ENCODE measurements around the gene MITF.

MITF gene

DNA sequence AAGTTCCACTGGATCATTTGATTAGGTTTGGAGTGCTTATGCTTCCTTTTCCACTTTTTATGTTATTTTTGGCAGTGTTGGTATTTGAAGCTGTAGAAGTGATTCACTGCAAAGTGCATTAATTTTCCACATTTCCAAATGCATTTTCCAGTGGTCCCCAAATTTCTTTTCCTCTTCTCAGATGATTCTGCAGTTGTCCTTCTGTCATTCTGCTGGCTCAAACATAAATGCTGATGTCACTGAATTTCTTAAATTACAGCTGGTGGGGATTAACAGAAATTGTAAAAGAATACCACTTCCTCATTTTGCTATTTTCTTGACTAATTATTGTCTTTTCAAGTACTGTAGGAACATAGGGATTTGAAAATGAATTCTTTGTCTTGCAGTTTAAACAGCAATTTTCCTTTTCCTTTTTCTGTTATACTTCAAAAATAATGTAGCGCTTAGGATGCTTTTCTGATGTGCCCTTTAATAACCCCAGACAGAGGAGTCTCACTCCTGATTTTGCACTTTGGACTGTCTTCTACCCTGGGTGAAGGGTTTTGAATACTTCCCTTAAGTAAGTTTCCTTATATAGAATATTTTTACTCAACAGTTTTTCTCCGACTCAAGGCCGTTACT, 25.0 kb downstream of the MITF start:
- no peak overlapping the region for H3K4me3 ChIP-seq (ENCODE audit: low read length)
- no peak for DNase-seq (ENCODE audit: low read depth)
- TF ChIP-seq CTCF (conservative IDR thresholded peaks at IDR 0.05; ENCODE audit: low read depth, low read length), result no peak

GRCh38 chr3:69764861-69765260, 25.6 kb downstream of the MITF start:
- no peak overlapping the region for H3K4me3 ChIP-seq (ENCODE audit: low read length)
- TF ChIP-seq CTCF (conservative IDR thresholded peaks at IDR 0.05; ENCODE audit: low read depth, low read length), result no peak
- no peak for DNase-seq (ENCODE audit: low read depth)

- DNase-seq (ENCODE audit: low read depth), result no peak
- no peak overlapping the region for H3K4me3 ChIP-seq (ENCODE audit: low read length)
- TF ChIP-seq CTCF (conservative IDR thresholded peaks at IDR 0.05; ENCODE audit: low read depth, low read length), result no peak
Observed at GRCh38 chr3:69766638-69767037, 27.4 kb downstream of the MITF start.

GRCh38 chr3:69767571-69767970, 28.3 kb downstream of the MITF start:
- DNase-seq (ENCODE audit: low read depth), result no peak
- no peak for TF ChIP-seq CTCF (conservative IDR thresholded peaks at IDR 0.05; ENCODE audit: low read depth, low read length)
- H3K4me3 ChIP-seq (ENCODE audit: low read length), result no peak overlapping the region

DNA sequence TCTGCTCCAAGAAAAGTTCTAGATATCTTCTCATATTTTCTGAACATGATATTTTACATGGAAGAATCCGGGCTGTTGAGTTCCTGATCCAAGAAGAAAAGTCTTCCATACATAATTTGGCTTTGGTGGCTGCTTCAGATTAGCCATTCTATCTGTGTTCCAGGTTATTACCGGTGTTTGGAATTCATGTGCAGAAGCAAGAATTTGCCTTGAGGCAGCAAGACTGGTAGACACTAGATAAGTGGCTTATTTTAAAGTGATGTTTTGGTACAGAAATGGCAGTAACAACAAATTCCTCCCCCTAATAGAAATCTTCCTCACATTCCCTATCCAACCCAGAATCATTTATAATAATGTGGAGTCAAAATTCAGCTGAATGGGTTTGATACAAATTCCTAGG, 29.2 kb downstream of the MITF start:
- TF ChIP-seq CTCF (conservative IDR thresholded peaks at IDR 0.05; ENCODE audit: low read depth, low read length), result no peak
- DNase-seq (ENCODE audit: low read depth), result no peak

DNA sequence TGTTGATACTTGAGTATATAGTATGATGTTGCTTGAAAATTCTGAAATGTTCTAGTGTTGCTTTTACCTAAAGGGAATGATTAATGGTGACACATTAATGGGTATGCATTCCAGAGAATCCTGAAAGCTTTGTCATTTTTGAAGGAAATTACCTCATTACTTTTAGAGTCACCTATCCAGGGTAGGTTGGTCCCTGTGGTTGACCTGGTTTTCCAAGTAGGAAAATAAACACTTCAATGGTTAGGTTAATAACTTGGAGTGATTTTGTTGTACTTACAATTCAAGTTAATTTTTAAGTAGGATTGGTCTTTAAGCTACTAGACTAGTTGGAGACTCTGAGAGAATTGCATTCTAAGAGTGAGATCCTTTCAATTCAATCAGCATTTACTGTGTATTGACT, 31.0 kb downstream of the MITF start:
- no peak for DNase-seq (ENCODE audit: low read depth)
- H3K4me3 ChIP-seq (ENCODE audit: low read length), result no peak overlapping the region
- no peak for TF ChIP-seq CTCF (conservative IDR thresholded peaks at IDR 0.05; ENCODE audit: low read depth, low read length)

More for the DNA sequence above, 29.2 kb downstream of the MITF start:
- H3K4me3 ChIP-seq (ENCODE audit: low read length), result no peak overlapping the region

DNA sequence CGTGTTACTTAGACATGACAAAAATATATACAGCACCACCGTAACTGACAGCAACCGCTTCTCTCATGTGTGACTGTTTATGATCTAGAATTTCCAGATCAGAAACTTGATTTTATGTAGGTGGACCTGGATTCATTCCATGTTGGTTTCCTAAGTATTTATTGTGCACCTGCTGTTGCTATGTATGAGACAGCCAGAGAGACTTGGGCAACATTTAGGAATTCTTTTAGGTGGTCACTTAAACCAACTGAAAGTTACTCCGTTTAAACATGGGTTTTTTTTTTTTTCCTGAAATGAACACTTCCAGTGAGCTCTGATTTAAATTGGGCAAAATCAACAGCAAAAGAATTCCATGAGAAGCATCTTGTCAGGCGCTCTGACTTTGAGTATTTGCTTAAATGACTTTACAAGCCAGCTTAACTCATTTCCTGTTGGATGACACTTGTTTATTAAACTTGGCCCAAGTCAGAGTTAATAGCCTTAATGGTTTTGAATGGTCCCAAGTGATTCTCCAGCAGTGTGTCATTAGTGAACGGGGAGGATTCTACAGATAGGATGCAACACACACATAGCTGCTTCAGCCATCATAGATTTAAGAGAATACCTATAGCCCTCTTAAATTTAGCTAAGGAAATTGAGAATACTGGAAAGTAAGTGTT, 31.8 kb downstream of the MITF start:
- no peak for TF ChIP-seq CTCF (conservative IDR thresholded peaks at IDR 0.05; ENCODE audit: low read depth, low read length)
- DNase-seq (ENCODE audit: low read depth), result no peak
- no peak overlapping the region for H3K4me3 ChIP-seq (ENCODE audit: low read length)

Measured in retinal pigment epithelial cell (primary cell).